Osteocyte (in vitro differentiated cells): ENCODE data around the gene IGSF21. TPM values are rescaled to one million over a fixed set of nuclear protein-coding genes. Genes with fewer than 3 reads are reported as not detected.

ENCODE experiments used
- DNase-seq: peaks from one replicate; pipeline ENCODE4 v3.0.0; 2021; ENCODE audit warnings: mixed read lengths; ENCODE audit not compliant: unreplicated experiment; ENCODE audit errors: extremely low spot score
- H3K27ac Mint-ChIP-seq: one replicate; pipeline ENCODE4 v1.8.0; 2021; ENCODE audit warnings: mild to moderate bottlenecking, mixed read lengths; ENCODE audit not compliant: unreplicated experiment
- H3K27me3 Mint-ChIP-seq: one replicate; pipeline ENCODE4 v1.8.0; 2021; ENCODE audit warnings: mixed read lengths; ENCODE audit not compliant: unreplicated experiment
- H3K36me3 Mint-ChIP-seq: one replicate; pipeline ENCODE4 v1.8.0; 2021; ENCODE audit warnings: mixed read lengths; ENCODE audit not compliant: unreplicated experiment
- H3K4me1 Mint-ChIP-seq: one replicate; pipeline ENCODE4 v1.8.0; 2021; ENCODE audit warnings: mixed read lengths; ENCODE audit not compliant: unreplicated experiment
- H3K4me3 Mint-ChIP-seq: one replicate; pipeline ENCODE4 v1.8.0; 2021; ENCODE audit warnings: mild to moderate bottlenecking, moderate library complexity, mixed read lengths; ENCODE audit not compliant: unreplicated experiment
- H3K9me3 Mint-ChIP-seq: one replicate; pipeline ENCODE4 v1.8.0; 2021; ENCODE audit warnings: mixed read lengths; ENCODE audit not compliant: unreplicated experiment
- total RNA-seq: library from RNA; stranded (reverse); gene quantifications from 2 replicates; pipeline ENCODE4 v1.2.1, GENCODE V29; 2021
- TF ChIP-seq, protein P1 (sequence below): fragments of 200-600 bp; sonication (generic); IDR thresholded peaks from 2 replicates; pipeline ENCODE4 v1.5.0; 2021; ENCODE audit warnings: antibody characterized with exemption, mild to moderate bottlenecking, moderate library complexity

Gene IGSF21
- total RNA-seq, 1 donor from 2014 or later, result not detected

- Mint-ChIP-seq H3K4me1 (no peaks in the 10 kb centered on the region), H3K27ac (no peak overlapping the region), H3K27me3 (no peaks in the 10 kb centered on the region), H3K4me3 (no peak overlapping the region), H3K36me3 (no peaks in the 10 kb centered on the region), H3K9me3 (no peaks in the 10 kb centered on the region)
- DNase-seq, result no peak
- TF ChIP-seq, protein P1, sequence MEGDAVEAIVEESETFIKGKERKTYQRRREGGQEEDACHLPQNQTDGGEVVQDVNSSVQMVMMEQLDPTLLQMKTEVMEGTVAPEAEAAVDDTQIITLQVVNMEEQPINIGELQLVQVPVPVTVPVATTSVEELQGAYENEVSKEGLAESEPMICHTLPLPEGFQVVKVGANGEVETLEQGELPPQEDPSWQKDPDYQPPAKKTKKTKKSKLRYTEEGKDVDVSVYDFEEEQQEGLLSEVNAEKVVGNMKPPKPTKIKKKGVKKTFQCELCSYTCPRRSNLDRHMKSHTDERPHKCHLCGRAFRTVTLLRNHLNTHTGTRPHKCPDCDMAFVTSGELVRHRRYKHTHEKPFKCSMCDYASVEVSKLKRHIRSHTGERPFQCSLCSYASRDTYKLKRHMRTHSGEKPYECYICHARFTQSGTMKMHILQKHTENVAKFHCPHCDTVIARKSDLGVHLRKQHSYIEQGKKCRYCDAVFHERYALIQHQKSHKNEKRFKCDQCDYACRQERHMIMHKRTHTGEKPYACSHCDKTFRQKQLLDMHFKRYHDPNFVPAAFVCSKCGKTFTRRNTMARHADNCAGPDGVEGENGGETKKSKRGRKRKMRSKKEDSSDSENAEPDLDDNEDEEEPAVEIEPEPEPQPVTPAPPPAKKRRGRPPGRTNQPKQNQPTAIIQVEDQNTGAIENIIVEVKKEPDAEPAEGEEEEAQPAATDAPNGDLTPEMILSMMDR, result no peak
Observed at GRCh38 chr1:18347559-18347958, 240.0 kb downstream of the IGSF21 start.

DNA sequence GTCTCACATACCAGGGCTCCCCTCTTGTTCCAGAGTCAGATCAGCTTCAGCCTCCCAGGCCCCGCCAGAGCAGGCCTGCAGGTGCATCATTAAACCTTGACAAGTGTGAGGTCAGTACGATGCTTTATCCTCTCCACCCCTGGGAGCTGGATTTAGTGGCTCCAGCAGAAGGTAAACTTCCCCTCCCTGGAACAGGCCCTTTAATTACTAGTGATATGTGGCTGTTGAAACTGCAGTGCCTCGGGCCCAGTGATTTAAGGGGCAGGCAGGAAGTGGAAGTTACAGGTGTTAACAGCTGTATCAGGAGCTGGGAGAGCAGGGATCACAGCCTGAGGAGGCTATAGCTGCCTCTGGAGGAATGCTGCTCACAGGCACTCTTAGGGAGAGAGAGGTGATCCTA is 240.8 kb downstream of the IGSF21 start:
- Mint-ChIP-seq H3K9me3 (no peaks in the 10 kb centered on the region), H3K4me3 (no peak overlapping the region), H3K4me1 (no peaks in the 10 kb centered on the region), H3K27ac (no peak overlapping the region), H3K27me3 (no peaks in the 10 kb centered on the region), H3K36me3 (no peaks in the 10 kb centered on the region)
- DNase-seq, result no peak
- TF ChIP-seq, protein P1, result no peak

DNA sequence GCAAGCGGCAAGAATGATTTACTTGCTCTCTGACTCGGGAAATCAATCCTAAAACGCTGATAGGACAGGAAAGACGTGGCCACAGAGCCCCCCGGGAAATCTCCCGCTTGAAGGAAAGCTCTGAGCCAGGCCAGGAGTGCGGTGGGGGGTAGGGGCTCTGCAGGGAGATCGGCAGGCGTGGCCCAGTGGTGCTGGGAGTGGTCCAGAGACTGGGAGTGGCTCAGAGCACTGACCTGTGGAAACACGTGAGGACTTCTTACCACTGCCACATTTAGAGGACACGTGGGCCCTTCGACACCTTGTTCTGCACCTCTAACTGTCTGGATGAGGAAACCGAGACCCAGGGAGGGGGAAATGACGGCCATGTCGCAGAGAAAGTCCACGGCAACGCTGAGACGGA is 243.1 kb downstream of the IGSF21 start:
- TF ChIP-seq, protein P1, result no peak
- H3K27ac Mint-ChIP-seq, result no peak overlapping the region
- no peaks in the 10 kb centered on the region for H3K36me3 Mint-ChIP-seq
- no peak overlapping the region for H3K4me3 Mint-ChIP-seq
- no peak for DNase-seq
- H3K27me3 Mint-ChIP-seq, result no peaks in the 10 kb centered on the region
- H3K4me1 Mint-ChIP-seq, result no peaks in the 10 kb centered on the region
- no peaks in the 10 kb centered on the region for H3K9me3 Mint-ChIP-seq

- Mint-ChIP-seq H3K4me1 (no peaks in the 10 kb centered on the region), H3K36me3 (no peaks in the 10 kb centered on the region), H3K27me3 (no peaks in the 10 kb centered on the region), H3K4me3 (no peak overlapping the region), H3K9me3 (peaks cover 4% of the 10 kb centered on the region), H3K27ac (no peak overlapping the region)
- TF ChIP-seq, protein P1, result no peak
- DNase-seq, result no peak
Observed at GRCh38 chr1:18351735-18352134, 244.1 kb downstream of the IGSF21 start.

GRCh38 chr1:18352636-18353265 is 245.2 kb downstream of the IGSF21 start:
- no peak for DNase-seq
- H3K27ac Mint-ChIP-seq, result no peak overlapping the region
- no peak overlapping the region for H3K4me3 Mint-ChIP-seq
- H3K27me3 Mint-ChIP-seq, result no peaks in the 10 kb centered on the region
- H3K4me1 Mint-ChIP-seq, result no peaks in the 10 kb centered on the region
- peaks cover 4% of the 10 kb centered on the region for H3K9me3 Mint-ChIP-seq
- TF ChIP-seq, protein P1, result no peak
- H3K36me3 Mint-ChIP-seq, result no peaks in the 10 kb centered on the region
